ENCODE data around the gene ZAR1L.

The ZAR1L gene

DNA sequence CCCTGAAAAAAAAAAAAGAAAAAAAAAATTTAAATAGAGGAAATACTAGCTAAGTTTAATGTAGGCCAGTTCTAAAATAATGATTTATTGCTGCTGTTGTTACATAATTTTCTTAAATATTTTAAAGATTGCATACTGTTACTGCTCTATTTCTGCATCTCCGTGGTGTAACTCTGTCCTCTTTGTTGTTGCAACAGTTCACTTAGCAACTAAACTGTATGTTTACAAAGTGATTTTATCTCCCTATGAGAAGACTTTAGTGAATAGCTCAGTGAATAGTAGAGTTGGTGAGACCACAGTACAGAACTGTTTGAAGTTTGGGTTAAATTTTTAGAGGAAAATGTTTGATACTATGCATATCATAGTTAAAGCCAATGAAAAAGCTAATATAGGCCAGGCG lies 19.5 kb upstream of the ZAR1L start:
- no peak for DNase-seq (ENCODE audit: extremely low spot score)
- POLR2A ChIA-PET: no interaction called here
- TF ChIP-seq, protein P1, sequence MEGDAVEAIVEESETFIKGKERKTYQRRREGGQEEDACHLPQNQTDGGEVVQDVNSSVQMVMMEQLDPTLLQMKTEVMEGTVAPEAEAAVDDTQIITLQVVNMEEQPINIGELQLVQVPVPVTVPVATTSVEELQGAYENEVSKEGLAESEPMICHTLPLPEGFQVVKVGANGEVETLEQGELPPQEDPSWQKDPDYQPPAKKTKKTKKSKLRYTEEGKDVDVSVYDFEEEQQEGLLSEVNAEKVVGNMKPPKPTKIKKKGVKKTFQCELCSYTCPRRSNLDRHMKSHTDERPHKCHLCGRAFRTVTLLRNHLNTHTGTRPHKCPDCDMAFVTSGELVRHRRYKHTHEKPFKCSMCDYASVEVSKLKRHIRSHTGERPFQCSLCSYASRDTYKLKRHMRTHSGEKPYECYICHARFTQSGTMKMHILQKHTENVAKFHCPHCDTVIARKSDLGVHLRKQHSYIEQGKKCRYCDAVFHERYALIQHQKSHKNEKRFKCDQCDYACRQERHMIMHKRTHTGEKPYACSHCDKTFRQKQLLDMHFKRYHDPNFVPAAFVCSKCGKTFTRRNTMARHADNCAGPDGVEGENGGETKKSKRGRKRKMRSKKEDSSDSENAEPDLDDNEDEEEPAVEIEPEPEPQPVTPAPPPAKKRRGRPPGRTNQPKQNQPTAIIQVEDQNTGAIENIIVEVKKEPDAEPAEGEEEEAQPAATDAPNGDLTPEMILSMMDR (IDR thresholded peaks at IDR 0.05; ENCODE audit: control extremely low read depth, extremely low read depth, low read depth, missing control alignments): no peak
- CTCF ChIA-PET: interaction anchor here (1.2 to 4.5 kb wide), 3 partner anchors 10 to 108 kb away, joined by 3 to 17 read pairs (median 3); no protein-coding TSS in a partner anchor

DNA sequence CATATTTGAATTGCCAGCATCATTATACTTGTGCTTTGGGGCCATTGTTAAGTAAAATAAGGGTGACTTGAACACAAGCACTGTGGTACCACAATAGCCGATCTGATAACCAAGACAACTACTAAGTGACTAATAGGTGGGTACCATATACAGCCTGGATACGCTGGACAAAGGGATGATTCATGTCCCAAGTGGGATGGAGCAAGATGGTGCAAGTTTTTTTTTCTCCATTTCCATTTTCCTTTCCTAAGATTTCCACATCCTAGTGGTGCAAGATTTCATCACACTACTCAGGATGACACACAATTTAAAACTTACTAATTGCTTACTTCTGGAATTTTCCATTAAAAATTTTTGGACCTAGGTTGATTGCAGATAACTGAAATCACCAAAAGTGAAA lies 15.3 kb upstream of the ZAR1L start:
- ChIA-PET POLR2A (no interaction called here), CTCF (no interaction called here)
- TF ChIP-seq, protein P1 (IDR thresholded peaks at IDR 0.05; ENCODE audit: control extremely low read depth, extremely low read depth, low read depth, missing control alignments): no peak
- no peak for DNase-seq (ENCODE audit: extremely low spot score)

DNA sequence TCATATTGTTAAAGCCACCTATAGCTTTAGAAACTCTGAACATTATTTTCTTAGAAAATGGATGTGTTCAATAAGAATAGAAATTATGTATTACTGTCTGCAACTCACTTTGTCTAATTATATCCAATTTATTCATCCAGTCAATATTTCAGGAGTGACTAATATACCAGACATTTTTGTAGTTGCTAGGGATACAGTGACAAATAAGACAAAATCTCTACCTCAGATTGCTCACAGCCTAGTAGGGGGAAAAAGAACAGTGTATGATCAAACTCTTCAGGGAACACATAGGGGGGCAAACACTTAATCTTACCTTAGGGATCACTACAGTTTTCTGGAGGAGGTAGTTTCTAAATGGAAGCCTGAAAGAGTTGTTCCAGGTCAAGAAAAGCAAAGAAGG lies 8.7 kb upstream of the ZAR1L start:
- ChIA-PET POLR2A (no interaction called here), CTCF (interaction anchor here (0.9 to 4.2 kb wide), 3 partner anchors 12 to 39 kb away, joined by 3 to 17 read pairs (median 3); no protein-coding TSS in a partner anchor)
- DNase-seq (ENCODE audit: extremely low spot score): no peak
- TF ChIP-seq, protein P1 (IDR thresholded peaks at IDR 0.05; ENCODE audit: control extremely low read depth, extremely low read depth, low read depth, missing control alignments): no peak

DNA sequence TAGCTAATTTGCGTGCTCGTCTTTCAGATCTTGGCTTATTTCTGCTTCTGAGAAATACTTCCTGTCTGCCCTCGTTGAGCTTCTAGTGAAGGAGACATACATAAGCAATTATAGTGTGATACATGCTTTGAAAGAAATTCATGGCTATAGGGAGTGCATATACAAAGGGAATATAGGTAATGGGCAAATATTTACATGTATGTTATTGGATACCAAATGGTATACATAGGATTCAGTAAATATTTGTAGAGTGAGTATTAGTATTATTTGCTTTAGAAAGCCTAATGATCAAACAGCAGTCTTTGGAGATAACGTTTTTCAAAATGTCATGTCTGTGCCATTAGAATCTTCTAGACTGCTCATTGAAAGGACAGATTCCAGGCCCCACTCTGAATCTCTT lies 5.4 kb upstream of the ZAR1L start:
- no peak for DNase-seq (ENCODE audit: extremely low spot score)
- TF ChIP-seq, protein P1 (IDR thresholded peaks at IDR 0.05; ENCODE audit: control extremely low read depth, extremely low read depth, low read depth, missing control alignments): no peak
- ChIA-PET CTCF (interaction anchor here (2.3 kb wide), 1 partner anchor 261 kb away, joined by 5 read pairs; no protein-coding TSS in a partner anchor), POLR2A (no interaction called here)

DNA sequence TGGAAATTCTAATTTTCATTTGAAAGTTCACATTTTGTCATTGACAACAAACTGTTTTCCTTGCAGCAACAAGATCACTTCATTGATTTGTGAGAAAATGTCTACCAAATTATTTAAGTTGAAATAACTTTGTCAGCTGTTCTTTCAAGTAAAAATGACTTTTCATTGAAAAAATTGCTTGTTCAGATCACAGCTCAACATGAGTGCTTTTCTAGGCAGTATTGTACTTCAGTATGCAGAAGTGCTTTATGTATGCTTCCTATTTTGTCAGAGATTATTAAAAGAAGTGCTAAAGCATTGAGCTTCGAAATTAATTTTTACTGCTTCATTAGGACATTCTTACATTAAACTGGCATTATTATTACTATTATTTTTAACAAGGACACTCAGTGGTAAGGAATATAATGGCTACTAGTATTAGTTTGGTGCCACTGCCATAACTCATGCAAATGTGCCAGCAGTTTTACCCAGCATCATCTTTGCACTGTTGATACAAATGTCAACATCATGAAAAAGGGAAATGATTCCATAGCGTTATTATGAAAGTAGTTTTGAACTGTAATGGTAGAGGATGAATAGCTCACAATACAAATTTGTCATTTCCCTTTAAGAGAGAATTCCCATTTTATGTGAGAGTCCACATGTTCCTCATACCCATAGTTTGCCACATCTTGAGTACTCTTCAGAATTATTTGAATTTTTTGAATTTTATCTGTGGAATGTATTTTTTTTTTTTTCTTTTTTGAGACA lies 2.7 kb upstream of the ZAR1L start:
- ChIA-PET CTCF (interaction anchor here (0.6 to 2.3 kb wide), 6 partner anchors 11 to 1324 kb away, joined by 3 to 5 read pairs (median 4); no protein-coding TSS in a partner anchor), POLR2A (no interaction called here)
- TF ChIP-seq, protein P1 (IDR thresholded peaks at IDR 0.05; ENCODE audit: control extremely low read depth, extremely low read depth, low read depth, missing control alignments): no peak
- DNase-seq (ENCODE audit: extremely low spot score): no peak

DNA sequence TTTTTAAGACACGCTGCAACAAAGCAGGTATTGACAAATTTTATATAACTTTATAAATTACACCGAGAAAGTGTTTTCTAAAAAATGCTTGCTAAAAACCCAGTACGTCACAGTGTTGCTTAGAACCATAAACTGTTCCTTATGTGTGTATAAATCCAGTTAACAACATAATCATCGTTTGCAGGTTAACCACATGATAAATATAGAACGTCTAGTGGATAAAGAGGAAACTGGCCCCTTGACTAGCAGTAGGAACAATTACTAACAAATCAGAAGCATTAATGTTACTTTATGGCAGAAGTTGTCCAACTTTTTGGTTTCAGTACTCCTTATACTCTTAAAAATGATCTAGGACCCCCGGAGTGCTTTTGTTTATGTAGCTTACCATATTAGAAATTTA lies 1.3 kb upstream of the ZAR1L start:
- DNase-seq (ENCODE audit: extremely low spot score): no peak
- ChIA-PET POLR2A (no interaction called here), CTCF (interaction anchor here (1.5 to 1.8 kb wide), 4 partner anchors 21 to 272 kb away, joined by 3 to 6 read pairs (median 4); no protein-coding TSS in a partner anchor)
- TF ChIP-seq, protein P1 (IDR thresholded peaks at IDR 0.05; ENCODE audit: control extremely low read depth, extremely low read depth, low read depth, missing control alignments): no peak
